D341Med (cell line): ENCODE data around the gene PBX1.

Experiments used
- DNase-seq: peaks from one replicate; pipeline ENCODE4 v3.0.0; 2012; ENCODE audit warnings: low spot score

Gene PBX1

GRCh38 chr1:164618202-164618564 is 59.2 kb downstream of the PBX1 start:
- no peak for DNase-seq

GRCh38 chr1:164619006-164619784 is 60.2 kb downstream of the PBX1 start:
- DNase-seq = no peak

GRCh38 chr1:164622068-164622845 is 63.3 kb downstream of the PBX1 start:
- DNase-seq = no peak

- no peak for DNase-seq
Measured at GRCh38 chr1:164623805-164624204, 64.8 kb downstream of the PBX1 start.

GRCh38 chr1:164624400-164624799 is 65.4 kb downstream of the PBX1 start:
- no peak for DNase-seq

- no peak for DNase-seq
Measured at GRCh38 chr1:164625004-164625617, 66.1 kb downstream of the PBX1 start.

- no peak for DNase-seq
Measured at GRCh38 chr1:164628772-164629171, 69.8 kb downstream of the PBX1 start.

- no peak for DNase-seq
Measured at GRCh38 chr1:164629971-164630370, 71.0 kb downstream of the PBX1 start.

GRCh38 chr1:164630626-164631396 is 71.8 kb downstream of the PBX1 start:
- no peak for DNase-seq

GRCh38 chr1:164631751-164632150 is 72.8 kb downstream of the PBX1 start:
- no peak for DNase-seq

GRCh38 chr1:164633997-164634396 is 75.0 kb downstream of the PBX1 start:
- no peak for DNase-seq

GRCh38 chr1:164635059-164635802 is 76.2 kb downstream of the PBX1 start:
- no peak for DNase-seq

GRCh38 chr1:164635803-164636731 is 77.1 kb downstream of the PBX1 start:
- DNase-seq = no peak

- DNase-seq = no peak
Measured at GRCh38 chr1:164636757-164637156, 77.8 kb downstream of the PBX1 start.

GRCh38 chr1:164637461-164638375 is 78.7 kb downstream of the PBX1 start:
- DNase-seq = no peak

GRCh38 chr1:164638492-164639202 is 79.7 kb downstream of the PBX1 start:
- no peak for DNase-seq

- DNase-seq = no peak
Measured at GRCh38 chr1:164640686-164641352, 81.8 kb downstream of the PBX1 start.

GRCh38 chr1:164641353-164641730 is 82.4 kb downstream of the PBX1 start:
- no peak for DNase-seq
